IMR-90 (cell line): ENCODE measurements around the gene SEC24B. TPM values are rescaled to one million over a fixed set of nuclear protein-coding genes. Genes with fewer than 3 reads are reported as not detected.
"Not testable (repeated sequence)": the region's sequence is repeated elsewhere in the genome, so short reads cannot be mapped to it uniquely, and the experiment has no call there.

Experiments used
- ATAC-seq: fragments of 200-7000 bp; cut with Tn5 transposase; 2 replicates; pipeline ENCODE4 v1.9.1; 2020; ENCODE audit warnings: low read depth, mild to moderate bottlenecking, moderate library complexity
- BruUV-seq: library from RNA; stranded (reverse); fragments of 400-500 nt; replicated peaks from 2 replicates; lab custom pipeline; 2021; lab: Mats Ljungman, UMichigan
- CTCF ChIA-PET: fragments of 300-600 bp; formaldehyde crosslinking; extraction: SDS; loops from one replicate; lab custom pipeline; 2021; ENCODE audit warnings: antibody characterized with exemption; lab: Yijun Ruan, JAX
- POLR2A ChIA-PET: fragments of 300-600 bp; sonication (Branson Sonifier 250); formaldehyde crosslinking; loops from one replicate; lab custom pipeline; 2022; ENCODE audit warnings: antibody characterized with exemption; ENCODE audit not compliant: unreplicated experiment; lab: Charles Lee
- DNase-seq: peaks from one replicate; pipeline ENCODE4 v3.0.0; 2013
- H2AFZ ChIP-seq: replicated peaks from 2 replicates; pipeline ENCODE3; 2013; ENCODE audit warnings: low read length, mild to moderate bottlenecking; ENCODE audit not compliant: poor library complexity
- H2AK5ac ChIP-seq: 2 replicates; pipeline ENCODE4 v1.6.1; 2013; ENCODE audit warnings: low read depth, low read length, inconsistent platforms
- H2AK9ac ChIP-seq: replicated peaks from 2 replicates; pipeline ENCODE3; 2013; ENCODE audit warnings: mild to moderate bottlenecking, low read depth, low read length, moderate library complexity; ENCODE audit not compliant: poor library complexity
- H2BK120ac ChIP-seq: 2 replicates; pipeline ENCODE4 v1.6.1; 2013; ENCODE audit warnings: low read depth, low read length, inconsistent platforms
- H2BK15ac ChIP-seq: 3 replicates; pipeline ENCODE4 v1.6.1; 2013; ENCODE audit warnings: low read depth, low read length, inconsistent platforms
- H2BK20ac ChIP-seq: 2 replicates; pipeline ENCODE4 v1.6.1; 2013; ENCODE audit warnings: low read depth, mild to moderate bottlenecking, inconsistent platforms, low read length, moderate library complexity
- H2BK5ac ChIP-seq: 2 replicates; pipeline ENCODE4 v1.6.1; 2013; ENCODE audit warnings: mild to moderate bottlenecking, low read depth, low read length, inconsistent platforms; ENCODE audit not compliant: poor library complexity, severe bottlenecking
- H3K14ac ChIP-seq: replicated peaks from 2 replicates; pipeline ENCODE4 v1.6.1; 2013; ENCODE audit warnings: low read depth, low read length, inconsistent platforms
- H3K18ac ChIP-seq: 2 replicates; pipeline ENCODE4 v1.6.1; 2013; ENCODE audit warnings: low read depth, low read length, control low read depth
- H3K23ac ChIP-seq: 2 replicates; pipeline ENCODE4 v1.6.1; 2013; ENCODE audit warnings: low read depth, low read length, inconsistent platforms
- H3K27ac ChIP-seq: 2 replicates; pipeline ENCODE4 v1.5.1; 2013; ENCODE audit warnings: mild to moderate bottlenecking, control low read depth, low read length; ENCODE audit not compliant: insufficient read depth
- H3K27me3 ChIP-seq: 2 replicates; pipeline ENCODE4 v1.6.1; 2013; ENCODE audit warnings: low read length; ENCODE audit not compliant: control insufficient read depth, insufficient read depth
- H3K36me3 ChIP-seq: 2 replicates; pipeline ENCODE4 v1.6.1; 2013; ENCODE audit warnings: low read length, mixed read lengths; ENCODE audit not compliant: control insufficient read depth, insufficient read depth
- H3K4ac ChIP-seq: 2 replicates; pipeline ENCODE4 v1.6.1; 2013; ENCODE audit warnings: low read depth, low read length, inconsistent platforms
- H3K4me1 ChIP-seq: 2 replicates; pipeline ENCODE4 v1.6.1; 2013; ENCODE audit warnings: low read length, mixed read lengths; ENCODE audit not compliant: control insufficient read depth, insufficient read depth
- H3K4me2 ChIP-seq: 2 replicates; pipeline ENCODE4 v1.6.1; 2013; ENCODE audit warnings: low read depth, mild to moderate bottlenecking, control low read depth, low read length, moderate library complexity
- H3K4me3 ChIP-seq: 2 replicates; pipeline ENCODE4 v1.5.1; 2013; ENCODE audit warnings: low read depth, mild to moderate bottlenecking, control low read depth, low read length, moderate library complexity; ENCODE audit not compliant: insufficient read depth
- H3K56ac ChIP-seq: 2 replicates; pipeline ENCODE4 v1.6.1; 2013; ENCODE audit warnings: low read length, inconsistent platforms; ENCODE audit not compliant: insufficient read depth; ENCODE audit errors: extremely low read depth
- H3K79me1 ChIP-seq, 2 experiments: 2 replicates each; pipeline ENCODE4 v1.6.1; 2013; ENCODE audit warnings: low read length in 2 of 2, inconsistent platforms in 1 of 2, low read depth in 1 of 2
- H3K9ac ChIP-seq: 2 replicates; pipeline ENCODE4 v1.6.1; 2013; ENCODE audit warnings: low read depth, low read length, control low read depth
- H3K9me1 ChIP-seq: 2 replicates; pipeline ENCODE4 v1.6.1; 2013; ENCODE audit warnings: low read length, inconsistent platforms; ENCODE audit not compliant: insufficient read depth
- H3K9me3 ChIP-seq: 2 replicates; pipeline ENCODE4 v1.6.1; 2013; ENCODE audit warnings: low read length; ENCODE audit not compliant: control insufficient read depth, insufficient read depth
- H4K20me1 ChIP-seq: 2 replicates; pipeline ENCODE4 v1.6.1; 2013; ENCODE audit warnings: low read length, inconsistent platforms; ENCODE audit not compliant: insufficient read depth
- H4K5ac ChIP-seq: 2 replicates; pipeline ENCODE4 v1.6.1; 2013; ENCODE audit warnings: mild to moderate bottlenecking, low read depth, low read length, control low read depth
- H4K8ac ChIP-seq, 2 experiments: 2 replicates each; pipeline ENCODE4 v1.6.1; 2013; ENCODE audit warnings: low read depth in 2 of 2, low read length in 2 of 2, control low read depth in 1 of 2, inconsistent platforms in 1 of 2
- H4K91ac ChIP-seq: 2 replicates; pipeline ENCODE4 v1.6.1; 2013; ENCODE audit warnings: low read depth, low read length, inconsistent platforms; ENCODE audit not compliant: insufficient read depth
- WGBS, 2 experiments: methylation state at CpG; one replicate each; pipeline versions ENCODE4 v1.1.5 to v1.1.7; 2013; ENCODE audit warnings: missing lambda C conversion rate in 2 of 2; ENCODE audit not compliant: insufficient read length in 1 of 2; ENCODE audit errors: extremely low coverage in 2 of 2; 5-methylcytosine and 5-hydroxymethylcytosine counted together
- dilution Hi-C: fragments of 300-500 bp; cut with HindIII; formaldehyde crosslinking; loops from one replicate; pipeline ENCODE4 v1.14.3; 2018; ENCODE audit warnings: low sequenced_read_pairs; ENCODE audit not compliant: unreplicated experiment
- in situ Hi-C: fragments of 300-500 bp; cut with MboI; formaldehyde crosslinking; loops from 3 replicates; pipeline ENCODE4 v1.14.3; 2019; ENCODE audit warnings: low sequenced_read_pairs, inconsistent platforms, mixed read lengths
- intact Hi-C: fragments of 100-400 bp; cut with micrococcal nuclease; formaldehyde crosslinking; loops from 2 replicates; pipeline ENCODE4 v1.10.0; 2022
- polyA plus RNA-seq, 3 experiments: library from polyadenylated mRNA; depleted of rRNA; stranded (reverse); fragments of >200 nt; gene quantifications; 2 replicates each; pipeline ENCODE4 v1.2.3, GENCODE V29; 2012; ENCODE audit warnings: low replicate concordance in 1 of 3
- total RNA-seq: library from RNA; depleted of rRNA; stranded (reverse); fragments of >200 nt; gene quantifications from 2 replicates; pipeline ENCODE4 v1.2.3, GENCODE V29; 2012

The SEC24B gene
- total and polyA plus RNA-seq, 2 of the 4 experiments (the other 2 are of a cell fraction): 19.0 to 27.4 TPM

DNA sequence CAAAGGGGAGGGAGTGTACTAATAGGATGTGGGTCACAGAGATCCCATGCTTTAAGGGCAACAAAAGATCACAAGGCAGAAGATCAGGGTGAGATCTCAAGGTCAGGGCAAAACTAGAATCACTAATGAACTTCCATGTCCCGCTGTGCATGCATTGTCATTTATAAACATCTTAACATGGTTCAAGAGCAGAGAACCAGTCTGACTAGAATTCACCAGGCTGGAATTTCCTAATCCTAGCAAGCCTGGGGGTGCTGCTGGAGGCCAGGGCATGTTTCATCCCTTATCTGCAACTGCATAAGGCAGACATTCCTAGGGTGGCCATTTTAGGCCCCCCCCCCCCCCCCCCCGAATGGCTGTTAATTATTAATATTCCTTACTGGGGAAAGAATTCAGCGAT lies 19.5 kb downstream of the SEC24B start:
- H2AFZ ChIP-seq, H3K18ac ChIP-seq, H3K9me1 ChIP-seq, H2BK15ac ChIP-seq, H3K4me3 ChIP-seq, H3K4me2 ChIP-seq, H2BK20ac ChIP-seq, H2AK5ac ChIP-seq, dilution Hi-C loops, H3K4me1 ChIP-seq, intact Hi-C loops, H2AK9ac ChIP-seq, H3K9me3 ChIP-seq, POLR2A ChIA-PET, in situ Hi-C loops, H3K56ac ChIP-seq, CTCF ChIA-PET, H2BK120ac ChIP-seq, BruUV-seq, H3K9ac ChIP-seq, H3K23ac ChIP-seq, H2BK5ac ChIP-seq, H3K27ac ChIP-seq, H3K14ac ChIP-seq, DNase-seq, H3K27me3 ChIP-seq, H4K5ac ChIP-seq, ATAC-seq, H3K4ac ChIP-seq, H4K91ac ChIP-seq, H4K8ac ChIP-seq: not testable (repeated sequence)
- H3K79me1 ChIP-seq: peaks cover 40 to 57% of the 10 kb centered on the region in 2 experiments
- peaks cover 64% of the 10 kb centered on the region for H4K20me1 ChIP-seq
- no CpG with 5 or more reads among the region's 3 CpGs for WGBS, 2 experiments
- H3K36me3 ChIP-seq: peaks cover 12% of the 10 kb centered on the region
